Lower lobe of right lung (tissue), 2 donors: ENCODE measurements around the gene MRTFB. TPM values are rescaled to one million over a fixed set of nuclear protein-coding genes. Genes with fewer than 3 reads are reported as not detected.

ENCODE experiments used
- ATAC-seq, 2 donors: fragments of 200-7000 bp; cut with Tn5 transposase; one replicate each; pipeline ENCODE4 v1.9.1; 2020 to 2022; ENCODE audit warnings: mild to moderate bottlenecking in 2 of 2, moderate library complexity in 2 of 2
- DNase-seq: peaks from one replicate; pipeline ENCODE4 v3.0.0-alpha.2; 2020
- H3K27ac ChIP-seq: fragments of 200-600 bp; one replicate; pipeline ENCODE4 v1.8.0; 2022
- H3K27me3 ChIP-seq: fragments of 200-600 bp; one replicate; pipeline ENCODE4 v1.8.0; 2022; ENCODE audit warnings: low read depth
- H3K36me3 ChIP-seq: fragments of 200-600 bp; one replicate; pipeline ENCODE4 v1.8.0; 2022; ENCODE audit warnings: mild to moderate bottlenecking
- H3K4me1 ChIP-seq: fragments of 200-600 bp; one replicate; pipeline ENCODE4 v1.8.0; 2022
- H3K4me3 ChIP-seq: fragments of 200-600 bp; one replicate; pipeline ENCODE4 v1.8.0; 2022; ENCODE audit warnings: mild to moderate bottlenecking
- H3K9me3 ChIP-seq: fragments of 200-600 bp; one replicate; pipeline ENCODE4 v1.8.0; 2022
- CTCF ChIP-seq: fragments of 200-600 bp; IDR thresholded peaks from one replicate; pipeline ENCODE4 v1.8.0; 2022; ENCODE audit warnings: antibody characterized with exemption, mild to moderate bottlenecking
- intact Hi-C: fragments of 100-400 bp; cut with DNase I; formaldehyde crosslinking; loops from one replicate; pipeline ENCODE4 v1.11.0; 2022
- total RNA-seq: library from RNA; stranded (reverse); fragmentation: NEBNext Ultra II Directional; extraction: Animal tissue kit (Norgen Biotek cat#: 25700); gene quantifications from one replicate; pipeline ENCODE4 v1.2.1, GENCODE V29; 2021
- donor health status: DM: no; HTN: yes; CAD: no; lungs with severe emphysema.

MRTFB gene
- total RNA-seq, 1 donor from 2014 or later: 50.8 TPM

GRCh38 chr16:14151256-14152030 is 80.3 kb downstream of the MRTFB start:
- no peak overlapping the region for H3K4me3 ChIP-seq
- no peaks in the 10 kb centered on the region for H3K36me3 ChIP-seq
- TF ChIP-seq CTCF: no peak
- DNase-seq (no peak), ATAC-seq (no peak)
- no peaks in the 10 kb centered on the region for H3K9me3 ChIP-seq
- H3K4me1 ChIP-seq: peaks cover 12% of the 10 kb centered on the region
- intact Hi-C loops: no loop called here
- no peaks in the 10 kb centered on the region for H3K27me3 ChIP-seq
- no peak overlapping the region for H3K27ac ChIP-seq

GRCh38 chr16:14155572-14156190 is 84.6 kb downstream of the MRTFB start:
- no peak for DNase-seq
- Histone ChIP-seq H3K4me3 (no peak overlapping the region), H3K4me1 (no peaks in the 10 kb centered on the region), H3K9me3 (no peaks in the 10 kb centered on the region), H3K27ac (no peak overlapping the region), H3K36me3 (no peaks in the 10 kb centered on the region), H3K27me3 (no peaks in the 10 kb centered on the region)
- no peak for ATAC-seq
- no peak for TF ChIP-seq CTCF
- intact Hi-C loops: no loop called here

DNA sequence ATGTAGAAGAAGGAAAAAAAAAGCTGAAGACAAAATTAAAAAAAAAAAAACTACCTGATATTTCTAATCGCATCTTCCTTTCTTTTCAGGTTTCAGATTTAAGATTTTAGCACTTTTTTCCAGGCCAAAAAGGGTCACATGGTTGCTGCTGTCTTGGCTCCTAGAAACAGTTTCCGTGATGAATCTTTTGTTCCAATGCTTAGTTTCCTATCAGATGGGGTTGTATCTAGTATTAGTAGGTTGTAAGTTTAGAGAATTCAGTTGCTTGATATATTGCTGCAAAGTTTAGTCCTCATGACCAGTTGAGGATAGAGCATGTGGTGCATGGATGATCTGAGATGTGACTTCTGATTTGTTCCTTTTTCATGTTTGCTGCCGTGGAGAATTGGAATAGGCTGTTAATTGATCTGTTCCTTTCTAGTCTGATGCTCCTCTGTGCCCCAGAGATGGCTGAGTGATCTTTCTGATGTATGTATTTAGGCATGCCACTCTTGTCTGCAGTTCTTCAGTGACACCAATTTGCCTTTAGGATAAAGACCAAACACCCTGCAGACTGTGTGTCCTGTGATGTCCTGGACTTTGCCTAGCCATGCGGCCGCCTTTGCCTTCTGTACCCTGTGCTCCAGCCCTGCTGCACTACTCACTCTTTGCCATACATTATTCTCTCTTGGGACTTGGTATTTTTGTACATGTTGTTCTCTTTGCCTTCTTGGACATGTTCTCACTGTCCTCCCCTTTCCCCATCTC is 94.0 kb downstream of the MRTFB start:
- intact Hi-C loops: no loop called here
- Histone ChIP-seq H3K36me3 (no peaks in the 10 kb centered on the region), H3K4me1 (no peaks in the 10 kb centered on the region), H3K27me3 (no peaks in the 10 kb centered on the region), H3K27ac (no peak overlapping the region), H3K4me3 (no peak overlapping the region), H3K9me3 (no peaks in the 10 kb centered on the region)
- ATAC-seq (no peak), DNase-seq (no peak)
- TF ChIP-seq CTCF: no peak

DNA sequence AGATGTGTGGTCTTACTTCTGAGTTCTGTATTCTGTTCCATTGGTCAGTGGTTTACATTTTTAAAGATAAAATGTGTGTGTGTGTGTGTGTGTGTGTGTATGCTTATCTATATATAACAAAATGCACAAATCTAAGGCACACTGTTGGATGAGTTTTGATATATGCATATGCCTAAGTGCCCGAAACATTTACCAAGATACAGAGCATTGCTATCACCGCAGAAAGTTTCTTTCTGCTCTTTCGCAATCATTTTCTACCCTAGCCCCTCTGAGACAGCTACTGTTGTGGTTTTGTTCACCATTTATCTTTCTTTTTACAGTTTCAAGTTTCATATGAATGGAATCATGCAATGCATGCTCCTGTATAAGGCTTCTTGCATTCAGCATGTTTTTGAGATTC is 97.0 kb downstream of the MRTFB start:
- Histone ChIP-seq H3K27me3 (no peaks in the 10 kb centered on the region), H3K4me3 (no peak overlapping the region), H3K36me3 (no peaks in the 10 kb centered on the region), H3K4me1 (no peaks in the 10 kb centered on the region), H3K9me3 (no peaks in the 10 kb centered on the region), H3K27ac (no peak overlapping the region)
- DNase-seq (no peak), ATAC-seq (no peak)
- intact Hi-C loops: no loop called here
- no peak for TF ChIP-seq CTCF

- H3K4me1 ChIP-seq: no peaks in the 10 kb centered on the region
- no peaks in the 10 kb centered on the region for H3K9me3 ChIP-seq
- intact Hi-C loops: no loop called here
- no peak for TF ChIP-seq CTCF
- ATAC-seq (no peak), DNase-seq (no peak)
- H3K27me3 ChIP-seq: no peaks in the 10 kb centered on the region
- H3K27ac ChIP-seq: no peak overlapping the region
- no peaks in the 10 kb centered on the region for H3K36me3 ChIP-seq
- H3K4me3 ChIP-seq: no peak overlapping the region
Observed at GRCh38 chr16:14172200-14172809, 101.2 kb downstream of the MRTFB start.
